ENCODE results near the gene NIPBL.
A peak's percentile ranks its signal among the peaks of the same experiment; 100 is the strongest.
"Not testable (repeated sequence)": the region's sequence is repeated elsewhere in the genome, so short reads cannot be mapped to it uniquely, and the experiment has no call there.

The NIPBL gene, protein sequence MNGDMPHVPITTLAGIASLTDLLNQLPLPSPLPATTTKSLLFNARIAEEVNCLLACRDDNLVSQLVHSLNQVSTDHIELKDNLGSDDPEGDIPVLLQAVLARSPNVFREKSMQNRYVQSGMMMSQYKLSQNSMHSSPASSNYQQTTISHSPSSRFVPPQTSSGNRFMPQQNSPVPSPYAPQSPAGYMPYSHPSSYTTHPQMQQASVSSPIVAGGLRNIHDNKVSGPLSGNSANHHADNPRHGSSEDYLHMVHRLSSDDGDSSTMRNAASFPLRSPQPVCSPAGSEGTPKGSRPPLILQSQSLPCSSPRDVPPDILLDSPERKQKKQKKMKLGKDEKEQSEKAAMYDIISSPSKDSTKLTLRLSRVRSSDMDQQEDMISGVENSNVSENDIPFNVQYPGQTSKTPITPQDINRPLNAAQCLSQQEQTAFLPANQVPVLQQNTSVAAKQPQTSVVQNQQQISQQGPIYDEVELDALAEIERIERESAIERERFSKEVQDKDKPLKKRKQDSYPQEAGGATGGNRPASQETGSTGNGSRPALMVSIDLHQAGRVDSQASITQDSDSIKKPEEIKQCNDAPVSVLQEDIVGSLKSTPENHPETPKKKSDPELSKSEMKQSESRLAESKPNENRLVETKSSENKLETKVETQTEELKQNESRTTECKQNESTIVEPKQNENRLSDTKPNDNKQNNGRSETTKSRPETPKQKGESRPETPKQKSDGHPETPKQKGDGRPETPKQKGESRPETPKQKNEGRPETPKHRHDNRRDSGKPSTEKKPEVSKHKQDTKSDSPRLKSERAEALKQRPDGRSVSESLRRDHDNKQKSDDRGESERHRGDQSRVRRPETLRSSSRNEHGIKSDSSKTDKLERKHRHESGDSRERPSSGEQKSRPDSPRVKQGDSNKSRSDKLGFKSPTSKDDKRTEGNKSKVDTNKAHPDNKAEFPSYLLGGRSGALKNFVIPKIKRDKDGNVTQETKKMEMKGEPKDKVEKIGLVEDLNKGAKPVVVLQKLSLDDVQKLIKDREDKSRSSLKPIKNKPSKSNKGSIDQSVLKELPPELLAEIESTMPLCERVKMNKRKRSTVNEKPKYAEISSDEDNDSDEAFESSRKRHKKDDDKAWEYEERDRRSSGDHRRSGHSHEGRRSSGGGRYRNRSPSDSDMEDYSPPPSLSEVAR (N-terminal part only)

DNA sequence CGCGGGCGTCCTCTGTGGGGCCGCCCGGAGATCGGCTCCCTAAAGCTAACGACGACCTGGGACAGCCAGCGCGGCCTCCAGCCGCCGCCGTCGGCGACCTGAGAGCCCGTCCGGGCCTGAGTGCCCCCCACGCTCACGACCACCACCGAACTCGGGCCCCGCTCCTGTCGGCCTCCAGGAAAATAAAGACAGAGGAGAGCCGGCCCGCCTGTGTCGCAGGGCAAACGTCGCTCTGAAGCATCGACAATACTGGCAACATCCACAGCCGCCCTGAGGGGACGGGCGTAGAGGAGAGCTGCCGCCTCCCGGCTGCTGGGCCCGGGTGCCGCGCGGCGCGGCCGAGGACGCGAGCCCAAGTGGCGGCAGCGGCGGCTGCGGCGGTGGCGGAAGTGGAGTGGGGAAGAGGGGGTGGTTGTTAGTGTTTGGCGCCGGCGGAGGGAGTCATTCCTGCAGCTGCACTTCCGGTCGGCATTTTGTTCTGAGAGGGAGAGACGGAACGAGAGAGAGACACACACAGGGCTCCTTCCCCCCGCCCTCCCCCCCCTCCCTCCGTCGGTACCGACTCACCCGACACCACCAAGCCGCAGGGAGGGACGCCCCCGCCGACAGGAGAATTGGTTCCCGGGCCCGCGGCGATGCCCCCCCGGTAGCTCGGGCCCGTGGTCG is at the start of gene NIPBL:
TSS of gene NIPBL (plus strand) at position 471 of the 666 bp plus-strand sequence. CDS start 76,928 bp downstream, outside the sequence.
- DNase-seq = peak; percentile 92 to 95

DNA sequence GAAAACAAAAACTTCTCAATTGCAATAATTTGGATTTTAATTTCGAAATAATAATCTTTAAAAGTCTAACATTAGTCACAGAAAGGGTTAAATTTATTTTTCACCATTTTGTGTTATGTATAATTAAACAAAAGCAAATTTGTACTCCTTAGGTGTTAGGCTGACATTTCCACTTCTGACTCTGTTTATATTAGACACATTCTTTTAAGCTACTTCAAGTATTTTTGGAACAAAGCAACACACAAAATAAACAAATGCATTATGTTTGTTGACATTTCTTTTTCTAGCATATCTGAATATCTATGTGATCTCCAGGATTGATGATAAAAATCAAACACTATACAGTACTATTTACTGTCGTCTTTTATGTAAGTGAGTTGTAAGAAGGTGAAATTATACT is 44.3 kb upstream of the NIPBL start:
- no peak for DNase-seq

DNA sequence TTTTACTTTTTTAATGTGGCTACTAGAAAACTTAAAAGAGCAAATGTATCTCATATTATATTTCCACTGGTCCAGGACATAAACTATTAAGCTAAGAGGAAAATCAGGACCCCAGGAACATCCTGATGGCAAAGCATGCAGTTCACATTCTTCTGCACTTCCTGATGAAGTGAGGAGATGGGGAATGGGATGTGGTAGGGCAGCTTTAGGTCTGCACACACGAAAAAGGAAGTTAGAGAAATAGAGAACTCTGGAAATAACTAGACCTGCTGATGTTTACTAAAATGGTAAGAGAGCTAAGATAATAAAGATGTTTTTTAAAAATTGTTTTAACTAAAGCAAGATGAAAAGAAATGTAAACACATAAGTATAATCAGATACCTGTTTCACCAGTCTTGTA is 39.7 kb upstream of the NIPBL start:
- DNase-seq = no peak

DNA sequence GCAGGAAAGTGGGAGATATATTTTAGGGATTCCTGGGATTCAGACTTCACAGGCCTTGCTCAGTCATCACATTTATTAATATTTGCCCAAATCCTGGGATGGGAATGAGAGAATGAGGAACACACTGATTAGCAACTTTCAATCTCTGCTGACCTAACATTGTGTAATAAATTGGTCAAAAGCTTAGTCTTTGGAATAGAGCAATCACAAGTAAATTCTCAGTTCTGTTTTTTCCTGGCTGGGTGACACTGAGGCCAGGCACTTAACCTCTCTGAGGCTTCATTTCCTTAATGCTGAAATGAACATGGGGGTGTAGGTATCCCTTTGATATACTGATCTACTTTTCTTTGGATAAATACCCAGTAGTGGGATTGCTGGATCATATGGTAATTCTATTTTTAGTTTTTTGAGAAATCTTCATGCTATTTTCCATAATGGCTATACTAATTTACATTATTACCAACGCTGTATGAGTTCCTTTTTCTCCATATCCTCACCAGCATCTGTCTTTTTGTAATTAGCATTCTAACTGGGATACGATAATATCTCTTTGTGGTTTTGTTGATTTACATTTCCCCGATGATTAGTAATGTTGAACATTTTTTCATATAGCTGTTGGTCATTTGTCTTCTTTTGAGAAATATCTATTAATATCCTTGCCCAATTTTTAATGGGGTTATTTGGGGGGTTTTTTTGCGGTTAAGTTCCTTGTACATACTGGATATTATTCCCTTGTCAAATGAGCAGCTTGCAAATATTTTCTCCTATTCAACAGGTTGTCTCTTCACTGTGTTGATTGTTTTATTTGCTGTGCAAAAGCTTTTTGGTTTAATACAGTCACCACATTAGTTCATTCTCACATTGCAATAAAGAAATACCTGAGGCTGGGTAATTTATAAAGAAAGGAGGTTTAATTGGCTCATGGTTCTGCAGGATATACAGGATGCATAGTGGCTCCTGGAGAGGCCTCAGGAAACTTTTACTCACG is 36.8 kb upstream of the NIPBL start:
- DNase-seq = no peak

DNA sequence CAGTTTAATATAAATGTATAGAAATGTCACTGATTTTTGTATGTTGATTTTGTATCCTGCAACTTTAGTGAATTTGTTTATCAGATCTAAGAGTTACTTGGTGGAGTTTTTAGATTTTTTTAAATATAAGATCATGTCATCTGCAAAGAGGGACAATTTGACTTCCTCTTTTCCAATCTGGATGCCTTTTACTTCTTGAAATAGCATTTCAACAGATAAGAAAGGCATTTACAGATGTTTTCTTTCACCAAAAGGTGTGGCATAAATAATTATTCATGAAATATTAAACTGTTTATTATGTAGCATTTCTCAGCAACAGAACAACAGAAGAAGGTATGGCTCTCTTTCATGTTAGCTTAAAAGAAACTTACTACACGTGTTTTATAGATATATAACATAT is 34.9 kb upstream of the NIPBL start:
- no peak for DNase-seq

GRCh38 chr5:36842087-36842486 is 34.5 kb upstream of the NIPBL start:
- no peak for DNase-seq

- no peak for DNase-seq
Observed at GRCh38 chr5:36844305-36844704, 32.3 kb upstream of the NIPBL start.

- not testable (repeated sequence) for DNase-seq
Observed at GRCh38 chr5:36848545-36848944, 28.0 kb upstream of the NIPBL start.

GRCh38 chr5:36852903-36853302 is 23.7 kb upstream of the NIPBL start:
- not testable (repeated sequence) for DNase-seq

DNA sequence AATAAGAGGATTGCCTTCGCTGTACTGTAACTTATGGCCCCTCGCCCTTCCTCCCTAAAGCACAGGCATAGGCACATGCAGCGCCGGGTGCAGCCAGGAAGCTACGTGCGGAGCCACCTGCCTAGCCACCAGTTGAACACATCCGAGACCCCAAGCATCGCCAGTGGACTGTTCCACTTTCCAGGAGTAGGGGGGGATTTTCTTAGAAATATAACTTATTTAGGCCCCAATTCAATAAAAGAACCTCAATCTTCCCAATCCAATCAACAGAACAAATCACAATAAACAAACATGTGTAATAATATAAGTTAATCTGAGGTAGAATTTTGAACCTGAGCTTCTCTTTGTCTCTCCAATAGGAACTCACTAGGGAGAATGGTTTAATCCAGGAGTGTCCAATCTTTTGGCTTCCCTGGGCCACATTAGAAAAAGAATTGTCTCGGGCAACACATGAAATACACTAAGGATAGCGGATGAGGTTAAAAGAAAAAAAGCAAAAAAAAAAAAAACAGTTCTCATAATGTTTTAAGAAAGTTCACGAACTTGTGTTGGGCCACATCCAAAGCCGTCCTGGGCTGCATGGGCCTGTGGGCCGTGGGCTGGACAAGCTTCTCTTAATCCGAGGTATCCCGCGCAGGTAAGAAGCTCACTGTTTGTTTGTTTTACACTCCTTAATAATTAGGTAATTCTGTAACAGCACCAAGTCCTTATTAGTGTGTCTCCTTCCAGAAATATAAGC is 22.0 kb upstream of the NIPBL start:
- no peak for DNase-seq

DNA sequence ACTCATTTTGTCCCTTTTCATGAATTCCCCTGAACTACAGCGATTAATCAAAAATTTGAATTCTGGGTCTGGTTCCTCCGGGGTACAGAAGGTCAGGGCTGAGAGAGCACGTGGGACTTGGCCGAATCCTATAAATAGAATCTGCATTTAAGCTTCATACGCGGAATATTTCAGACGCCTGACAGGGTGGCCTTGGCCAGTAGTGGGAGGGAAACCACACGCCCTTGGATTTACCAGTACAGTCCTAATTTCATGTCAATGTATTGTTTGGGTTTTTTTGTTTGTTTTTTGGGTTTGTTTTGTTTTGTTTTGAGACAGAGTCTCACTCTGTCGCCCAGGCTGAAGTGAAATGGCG is 21.5 kb upstream of the NIPBL start:
- DNase-seq = no peak

- DNase-seq = no peak
Observed at GRCh38 chr5:36861871-36862270, 14.7 kb upstream of the NIPBL start.

- DNase-seq = peak; percentile 40 to 74
Observed at GRCh38 chr5:36870399-36871040, 6.0 kb upstream of the NIPBL start.

DNA sequence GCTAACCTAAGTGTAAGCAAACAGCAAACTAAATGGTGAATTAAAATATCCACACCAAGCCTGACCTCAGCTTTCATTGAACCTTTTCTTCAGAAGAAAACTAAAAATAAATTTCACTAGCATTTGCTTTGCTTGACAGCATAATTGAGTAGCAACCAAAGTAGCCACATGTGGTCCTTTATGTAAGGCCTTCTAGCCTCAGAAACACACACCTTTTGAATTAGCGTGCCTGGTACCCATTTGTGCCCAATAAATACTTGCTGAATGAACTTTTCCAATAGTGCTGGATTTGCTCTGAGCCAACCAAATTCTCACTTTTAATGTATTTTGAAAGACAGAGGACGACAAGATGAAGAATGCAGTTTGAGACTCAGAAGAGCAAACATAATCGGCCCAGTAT is 2.1 kb upstream of the NIPBL start:
- DNase-seq = peak in 1 of 2 experiments; percentile 41

- peak in 1 of 2 experiments; percentile 53 for DNase-seq
Observed at GRCh38 chr5:36875051-36875789, 1.3 kb upstream of the NIPBL start.

- DNase-seq = peak; percentile 72 to 84
Observed at GRCh38 chr5:36875790-36876298, 725 bp upstream of the NIPBL start.

DNA sequence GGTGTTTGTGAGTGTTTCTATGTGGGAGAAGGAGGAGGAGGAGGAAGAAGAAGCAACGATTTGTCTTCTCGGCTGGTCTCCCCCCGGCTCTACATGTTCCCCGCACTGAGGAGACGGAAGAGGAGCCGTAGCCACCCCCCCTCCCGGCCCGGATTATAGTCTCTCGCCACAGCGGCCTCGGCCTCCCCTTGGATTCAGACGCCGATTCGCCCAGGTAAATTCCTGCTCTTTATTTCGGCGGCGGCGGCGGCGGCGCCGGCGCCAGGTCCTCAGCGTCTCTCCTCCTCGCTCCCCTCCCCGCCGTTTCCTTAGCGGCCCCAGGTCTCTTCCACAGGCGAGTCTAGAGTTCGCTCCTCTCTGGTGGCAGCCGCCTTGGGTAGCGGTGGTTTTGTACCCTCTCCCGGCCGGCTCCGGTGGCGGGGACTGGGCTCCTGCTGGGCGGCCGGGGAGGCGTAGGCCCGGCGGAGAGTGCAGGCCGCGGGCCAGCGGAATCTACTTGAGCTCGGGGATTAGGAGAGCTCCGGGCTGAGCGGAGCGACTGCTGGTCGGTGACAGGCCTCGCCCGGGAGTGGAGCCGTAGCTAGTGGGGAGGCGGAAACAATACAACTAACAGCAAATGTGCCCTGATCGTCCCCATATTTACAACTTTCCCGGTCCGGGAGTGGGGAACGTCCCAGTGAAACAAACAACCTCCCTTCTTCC is 547 bp downstream of the NIPBL start:
- peak; percentile 59 to 65 for DNase-seq

DNA sequence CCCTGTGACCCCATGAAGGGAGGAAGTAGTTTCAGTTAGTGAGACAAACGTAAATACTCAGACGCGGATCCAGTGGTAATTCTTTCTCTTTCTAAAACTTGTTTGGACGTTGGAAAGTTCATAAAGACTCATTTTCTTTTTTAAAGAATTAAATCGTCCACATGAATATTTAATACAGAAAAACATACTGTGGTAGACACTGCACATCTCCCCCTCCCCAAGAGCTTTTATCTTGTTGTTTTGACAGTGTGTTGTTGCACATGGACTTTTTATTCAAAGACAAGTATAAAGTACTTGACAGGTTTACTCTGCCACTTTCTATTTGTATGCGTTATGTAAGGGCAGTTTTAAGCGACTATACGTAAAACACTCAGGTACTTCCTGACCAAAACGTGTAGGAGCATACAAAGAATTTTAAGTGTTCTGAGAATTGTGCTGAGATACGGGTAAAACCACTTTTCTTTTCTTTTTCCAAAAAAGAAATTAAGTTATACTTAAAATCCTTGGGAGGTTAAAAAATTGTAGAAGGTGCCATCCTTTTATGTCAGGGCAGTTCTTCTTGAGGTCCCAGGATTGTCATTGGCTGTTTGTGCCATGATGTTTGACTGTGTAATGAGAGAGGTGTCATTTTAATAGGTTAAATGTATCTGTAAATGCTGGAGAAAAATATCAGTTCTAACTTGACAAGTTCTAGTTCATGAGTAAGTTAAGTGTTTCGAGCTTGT is 1.3 kb downstream of the NIPBL start:
- no peak for DNase-seq

All from NCI-H1930 (cell line).